Measurements from ENCODE around the gene VPS35L.
"Not testable (repeated sequence)": the region's sequence is repeated elsewhere in the genome, so short reads cannot be mapped to it uniquely, and the experiment has no call there.

The VPS35L gene

DNA sequence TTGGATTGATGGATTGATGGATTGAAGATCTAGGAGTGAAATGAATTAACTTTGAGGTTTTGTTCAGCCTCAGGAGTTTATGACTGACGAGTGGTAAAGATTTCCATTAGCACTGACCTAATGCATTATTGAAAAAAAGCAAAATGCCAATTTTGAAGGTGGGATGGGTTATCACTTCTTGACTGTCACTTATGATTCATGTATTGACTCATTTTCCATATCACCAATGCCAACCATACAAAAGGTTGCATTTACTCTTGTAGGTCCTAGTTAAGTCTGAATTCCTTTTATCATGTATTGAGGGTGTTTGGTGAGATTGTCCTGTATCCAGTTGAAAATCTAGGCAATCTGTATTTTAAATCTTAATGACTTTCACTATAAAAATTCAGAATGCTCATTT is 104.9 kb downstream of the VPS35L start:
- no peak for DNase-seq

DNA sequence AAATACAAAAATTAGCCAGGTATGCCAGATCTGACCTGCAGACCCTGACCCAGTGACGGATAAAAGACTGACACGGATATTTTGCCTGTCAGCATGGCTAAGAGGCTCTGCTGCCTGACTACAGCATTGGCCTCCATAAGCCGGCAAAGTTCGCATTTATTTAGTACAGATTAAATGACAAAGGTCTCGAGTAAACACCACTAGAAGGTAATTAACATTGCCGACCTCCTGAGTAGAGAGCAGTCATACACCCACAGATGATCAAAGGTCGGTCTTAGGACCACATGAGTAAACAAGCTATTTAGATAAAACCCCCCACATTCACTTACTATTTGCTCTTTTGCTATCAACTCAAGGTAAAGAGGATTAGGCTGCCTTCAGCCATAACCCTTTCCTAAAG is 106.8 kb downstream of the VPS35L start:
- no peak for DNase-seq

- no peak for DNase-seq
Observed at GRCh38 chr16:19664166-19664565, 108.7 kb downstream of the VPS35L start.

GRCh38 chr16:19665313-19665712 is 109.8 kb downstream of the VPS35L start:
- not testable (repeated sequence) for DNase-seq

DNA sequence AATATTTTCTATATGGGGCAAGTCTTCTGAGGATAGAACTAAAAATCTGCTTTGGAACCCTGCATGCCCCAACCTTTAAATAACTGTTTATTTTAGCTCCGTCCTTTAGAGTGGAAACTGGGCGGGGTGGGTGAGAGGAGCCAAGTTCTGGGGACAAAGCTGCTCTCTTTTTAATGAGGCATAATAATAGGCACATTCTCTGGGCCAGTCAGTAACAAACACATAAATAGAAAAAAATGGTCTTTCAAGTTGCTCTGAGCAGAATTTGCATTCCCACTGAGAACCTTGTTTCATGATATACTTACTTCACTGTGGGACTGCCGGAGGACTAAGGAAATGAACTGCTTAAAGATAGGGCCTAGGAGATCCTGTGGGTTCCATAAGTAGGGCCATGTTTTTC is 111.0 kb downstream of the VPS35L start:
- DNase-seq = no peak

DNA sequence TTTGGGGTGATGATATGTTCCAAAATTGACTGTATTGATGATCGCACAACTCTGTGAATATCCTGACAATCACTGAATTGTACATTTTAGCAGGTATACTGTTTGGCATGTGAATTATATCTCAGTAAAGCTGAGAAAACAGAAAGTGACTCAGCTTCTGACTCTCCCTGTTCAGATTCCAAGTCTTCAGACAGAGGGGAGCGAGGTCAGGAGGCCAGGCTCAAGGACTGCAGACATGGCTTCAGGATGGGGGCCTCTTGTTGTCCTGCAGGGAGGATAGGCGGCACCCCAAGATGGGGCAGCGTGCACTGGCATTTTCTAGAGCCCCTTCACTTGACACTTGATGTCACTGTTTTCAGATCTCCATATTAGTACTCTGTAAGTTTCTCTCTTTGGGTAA is 116.9 kb downstream of the VPS35L start:
- no peak for DNase-seq

GRCh38 chr16:19674485-19674884 is 119.0 kb downstream of the VPS35L start:
- no peak for DNase-seq

DNA sequence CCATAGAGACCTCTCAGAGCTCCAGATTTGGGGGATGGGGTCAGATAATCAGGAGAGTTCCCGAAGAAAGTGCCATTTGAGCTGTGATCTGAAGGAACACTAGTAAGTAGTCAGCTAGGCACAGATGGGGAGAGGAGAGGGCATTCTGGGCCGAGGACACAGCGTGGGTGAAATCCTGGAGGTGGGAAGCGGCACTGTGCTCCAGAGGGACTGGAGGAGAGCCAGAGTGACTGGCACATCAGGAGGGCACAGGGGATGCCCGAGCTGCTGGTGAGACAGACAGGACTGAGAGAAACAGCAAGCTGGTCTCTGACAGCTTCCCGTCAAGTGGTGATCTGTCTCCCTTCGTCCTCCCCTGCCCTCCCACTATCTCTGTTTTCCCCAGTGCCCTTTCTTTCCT is 121.9 kb downstream of the VPS35L start:
- DNase-seq = no peak

- DNase-seq = no peak
Observed at GRCh38 chr16:19678804-19679203, 123.3 kb downstream of the VPS35L start.

- DNase-seq = not testable (repeated sequence)
Observed at GRCh38 chr16:19679281-19679680, 123.8 kb downstream of the VPS35L start.

DNA sequence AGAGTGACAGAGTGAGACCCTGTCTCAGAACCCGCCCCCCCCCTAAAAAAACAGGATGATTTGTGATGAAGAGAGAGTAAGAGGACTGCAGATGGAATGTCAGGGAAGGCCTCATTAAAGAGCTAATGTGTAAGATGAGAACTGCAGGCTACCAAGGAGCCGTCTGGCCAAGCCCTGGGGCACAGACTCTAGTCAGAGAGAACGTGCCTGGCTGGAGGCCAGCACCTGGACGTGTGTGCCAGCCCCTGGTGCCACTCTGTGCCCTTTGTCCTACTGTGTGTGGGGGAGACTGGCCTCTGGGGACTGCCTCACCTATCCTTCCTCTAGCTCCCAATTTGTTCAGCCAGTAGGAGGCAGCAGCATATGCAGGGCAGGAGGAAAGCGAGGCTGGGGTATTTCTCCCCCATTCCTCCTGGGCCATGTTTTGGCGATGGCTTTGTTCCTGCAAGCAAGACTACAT is 125.4 kb downstream of the VPS35L start:
- DNase-seq = no peak

DNA sequence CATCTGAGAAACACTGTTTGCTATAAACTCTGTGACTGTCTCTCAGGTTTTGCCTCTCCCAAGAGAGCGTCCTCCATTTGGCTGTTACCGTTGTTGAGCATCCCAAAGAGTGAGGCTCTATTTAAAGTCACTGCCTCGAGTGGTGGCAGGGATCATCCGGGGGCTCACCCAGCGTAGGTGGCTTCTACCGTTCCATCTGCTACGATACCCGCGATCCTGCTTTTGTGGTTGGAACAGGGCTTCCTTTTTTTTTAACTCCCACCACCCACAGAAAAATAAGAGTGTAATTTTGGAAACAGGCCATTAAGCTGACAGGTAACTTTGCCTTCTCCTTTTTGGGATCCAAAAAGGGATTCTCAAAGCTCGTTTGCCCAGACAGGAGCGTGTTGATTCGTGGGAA is 126.1 kb downstream of the VPS35L start:
- no peak for DNase-seq

DNA sequence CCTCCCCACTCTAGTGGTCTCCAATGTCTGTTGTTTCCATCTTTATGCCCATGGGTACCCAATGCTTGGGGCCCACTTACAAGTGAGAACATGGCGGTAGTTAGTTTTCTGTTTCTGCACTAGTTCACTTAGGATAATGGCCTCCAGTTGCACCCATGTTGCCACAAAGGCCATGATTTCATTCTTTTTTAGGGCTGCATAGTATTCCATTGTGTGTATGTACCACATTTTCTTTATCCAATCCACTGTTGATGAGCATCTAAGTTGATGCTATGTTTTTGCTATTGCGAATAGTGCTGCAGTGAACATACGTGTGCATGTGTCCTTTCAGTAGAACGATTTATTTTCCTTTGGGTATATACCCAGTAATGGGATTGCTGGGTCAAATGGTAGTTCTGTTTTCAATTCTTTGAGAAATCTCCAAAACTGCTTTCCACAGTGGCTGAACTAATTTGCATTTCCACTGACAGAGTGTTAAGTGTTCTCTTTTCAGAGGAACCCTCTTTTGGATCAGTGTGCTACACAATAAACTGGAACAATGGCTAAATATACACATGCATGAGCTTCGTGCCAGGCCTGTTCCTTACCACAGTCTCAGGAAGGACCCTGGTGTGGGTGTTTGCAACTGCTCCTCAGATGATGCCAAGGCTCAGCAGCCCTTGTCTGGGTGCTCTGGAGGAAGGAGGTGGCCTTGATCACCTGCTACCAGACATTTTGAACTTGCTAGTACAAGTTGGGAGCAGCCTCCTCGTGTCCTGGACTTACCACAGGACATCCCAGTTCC is 128.1 kb downstream of the VPS35L start:
- no peak for DNase-seq

GRCh38 chr16:19685176-19685575 is 129.7 kb downstream of the VPS35L start:
- no peak for DNase-seq

DNA sequence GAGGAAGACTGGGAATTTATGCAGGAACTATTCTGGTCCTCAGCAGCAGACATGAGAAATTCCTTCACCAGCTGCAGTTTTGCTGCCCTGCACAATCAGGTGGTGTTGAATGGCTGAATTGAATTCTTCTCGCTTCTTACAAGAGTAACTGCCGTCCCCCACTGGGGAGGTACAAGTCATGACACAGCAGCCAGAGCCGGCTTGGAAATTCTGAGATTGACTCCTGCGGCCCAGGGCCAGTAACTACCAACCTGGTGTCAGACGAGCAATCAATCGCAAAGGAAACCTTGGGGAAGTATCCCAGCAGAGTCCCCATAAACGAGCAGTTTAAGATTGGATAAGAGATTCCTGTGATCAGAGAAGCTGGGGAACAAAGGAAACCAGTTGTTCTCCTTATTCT is 131.8 kb downstream of the VPS35L start:
- no peak for DNase-seq

- DNase-seq = no peak
Observed at GRCh38 chr16:19688396-19689024, 133.0 kb downstream of the VPS35L start.

GRCh38 chr16:19689342-19689741 is 133.8 kb downstream of the VPS35L start:
- no peak for DNase-seq

GRCh38 chr16:19690196-19690595 is 134.7 kb downstream of the VPS35L start:
- DNase-seq = no peak

DNA sequence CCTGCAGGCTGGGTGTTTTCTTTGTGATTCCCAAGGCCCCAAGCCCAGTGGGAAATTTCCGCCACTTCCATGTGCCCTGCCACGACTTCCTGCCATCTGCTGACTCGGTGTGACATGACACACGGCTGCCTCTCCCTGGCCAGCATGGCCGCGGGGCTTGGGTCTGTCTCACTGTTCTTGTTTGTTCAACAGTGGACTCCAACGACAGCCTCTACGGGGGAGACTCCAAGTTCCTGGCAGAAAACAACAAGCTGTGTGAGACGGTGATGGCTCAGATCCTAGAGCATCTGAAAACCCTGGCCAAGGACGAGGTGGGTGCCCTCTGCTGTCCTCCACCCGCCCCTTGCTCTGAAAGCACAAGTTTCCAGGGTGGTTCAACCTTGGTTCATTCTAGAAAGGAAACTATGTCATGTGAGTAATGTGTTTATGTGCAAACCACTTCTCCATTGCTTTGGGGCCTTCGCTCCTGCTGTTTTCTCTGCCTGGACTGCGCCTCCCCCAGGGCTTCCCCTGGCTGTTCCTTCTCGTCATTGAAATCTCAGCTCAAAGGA is 135.7 kb downstream of the VPS35L start:
- no peak for DNase-seq

DNA sequence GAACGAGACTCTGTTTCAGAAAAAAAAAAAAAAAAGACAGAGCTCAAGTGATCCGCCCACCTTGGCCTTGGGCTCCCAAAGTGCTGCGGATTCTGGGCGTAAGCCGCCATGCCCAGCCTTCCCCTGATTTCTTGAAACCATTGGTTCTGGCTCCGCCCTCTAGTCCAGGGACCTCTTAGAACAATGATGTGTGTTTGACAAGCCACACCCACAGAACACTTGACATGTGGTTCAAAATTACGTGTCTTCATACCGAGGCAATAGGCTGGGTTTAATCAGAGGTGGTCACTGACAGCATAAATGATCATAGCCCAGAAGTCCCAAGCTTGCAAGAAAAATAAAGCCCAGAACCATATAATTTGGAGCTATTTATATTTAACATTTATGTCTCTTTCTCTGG is 139.5 kb downstream of the VPS35L start:
- no peak for DNase-seq

GRCh38 chr16:19696328-19696727 is 140.8 kb downstream of the VPS35L start:
- DNase-seq = no peak

DNA sequence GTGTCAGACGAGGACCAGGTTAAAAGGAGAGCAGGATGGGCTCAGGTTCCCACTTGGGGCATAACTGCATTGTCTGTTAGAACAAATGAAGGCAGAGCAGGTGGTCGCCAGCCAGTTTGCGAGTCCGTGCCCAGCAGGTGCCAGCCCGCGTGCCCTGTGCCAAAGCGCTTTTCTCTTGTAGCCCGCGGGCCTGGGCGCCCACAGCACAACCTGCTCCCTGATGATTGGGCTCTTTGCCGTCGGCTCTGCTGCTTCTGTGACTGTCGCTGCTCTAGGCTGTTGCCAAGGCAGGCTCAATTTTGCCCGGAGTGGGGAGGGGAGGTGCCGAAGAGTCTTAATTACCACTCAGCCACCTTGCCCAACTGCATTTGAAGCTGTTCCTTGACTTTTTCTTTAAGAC is 141.5 kb downstream of the VPS35L start:
- no peak for DNase-seq

GRCh38 chr16:19697756-19698318 is 142.3 kb downstream of the VPS35L start:
- DNase-seq = no peak

All from GDM1 (cell line).